Muscle layer of duodenum (tissue), 2 donors: ENCODE data around the gene MAFB.

Experiments used
- H3K27ac ChIP-seq: one replicate; pipeline ENCODE4 v1.7.0; 2013; ENCODE audit warnings: mild to moderate bottlenecking, low read length
- H3K27me3 ChIP-seq: one replicate; pipeline ENCODE4 v1.7.0; 2013; ENCODE audit warnings: low read depth, mild to moderate bottlenecking, control low read depth, low read length
- H3K36me3 ChIP-seq, 2 donors: one replicate each; pipeline ENCODE4 v1.7.0; 2013; ENCODE audit warnings: low read length in 2 of 2, control low read depth in 1 of 2, mild to moderate bottlenecking in 1 of 2; ENCODE audit not compliant: insufficient read depth in 2 of 2, control insufficient read depth in 1 of 2
- H3K4me1 ChIP-seq, 2 donors: one replicate each; pipeline ENCODE4 v1.7.0; 2013; ENCODE audit warnings: low read length in 2 of 2, mild to moderate bottlenecking in 2 of 2, control low read depth in 1 of 2, moderate library complexity in 1 of 2; ENCODE audit not compliant: insufficient read depth in 2 of 2, control insufficient read depth in 1 of 2
- H3K4me3 ChIP-seq, 2 donors: one replicate each; pipeline ENCODE4 v1.7.0; 2013; ENCODE audit warnings: low read length in 2 of 2, low read depth in 1 of 2, mild to moderate bottlenecking in 1 of 2
- H3K9me3 ChIP-seq, 2 donors: one replicate each; pipeline ENCODE4 v1.7.0; 2013; ENCODE audit warnings: low read length in 2 of 2, control low read depth in 1 of 2, mild to moderate bottlenecking in 1 of 2; ENCODE audit not compliant: control insufficient read depth in 1 of 2
- donor health status: healthy.

The MAFB gene

DNA sequence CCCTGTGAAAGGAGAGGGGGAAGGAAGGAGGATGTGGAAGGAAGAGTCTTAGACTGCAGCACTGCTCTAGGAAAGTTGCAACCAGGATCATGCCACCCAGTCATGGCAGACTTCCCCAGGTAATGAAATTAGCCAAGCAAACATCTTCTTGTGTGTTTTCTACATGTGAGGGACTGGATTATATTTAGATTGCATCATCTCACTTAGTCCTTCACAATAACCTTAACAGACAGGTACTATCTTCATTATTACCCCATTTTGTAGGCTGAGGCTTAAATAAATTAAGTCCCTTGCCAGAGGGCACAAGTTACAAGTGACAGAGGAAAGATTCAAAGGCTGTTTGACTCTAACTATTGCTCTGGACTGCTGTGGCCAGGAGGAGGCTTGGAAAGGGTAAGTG is 9.7 kb upstream of the MAFB start:
- Histone ChIP-seq H3K36me3 (no peaks in the 10 kb centered on the region), H3K27ac (no peak overlapping the region), H3K27me3 (peaks cover 7% of the 10 kb centered on the region), H3K4me1 (no peaks in the 10 kb centered on the region), H3K9me3 (peaks cover 4% of the 10 kb centered on the region in 2 donors), H3K4me3 (no peak overlapping the region)

GRCh38 chr20:40698281-40698680 is 9.2 kb upstream of the MAFB start:
- no peaks in the 10 kb centered on the region for H3K36me3 ChIP-seq
- no peak overlapping the region for H3K4me3 ChIP-seq
- peaks cover 11% of the 10 kb centered on the region for H3K27me3 ChIP-seq
- no peaks in the 10 kb centered on the region for H3K4me1 ChIP-seq
- peaks cover 4% of the 10 kb centered on the region in 2 donors for H3K9me3 ChIP-seq
- H3K27ac ChIP-seq = no peak overlapping the region

DNA sequence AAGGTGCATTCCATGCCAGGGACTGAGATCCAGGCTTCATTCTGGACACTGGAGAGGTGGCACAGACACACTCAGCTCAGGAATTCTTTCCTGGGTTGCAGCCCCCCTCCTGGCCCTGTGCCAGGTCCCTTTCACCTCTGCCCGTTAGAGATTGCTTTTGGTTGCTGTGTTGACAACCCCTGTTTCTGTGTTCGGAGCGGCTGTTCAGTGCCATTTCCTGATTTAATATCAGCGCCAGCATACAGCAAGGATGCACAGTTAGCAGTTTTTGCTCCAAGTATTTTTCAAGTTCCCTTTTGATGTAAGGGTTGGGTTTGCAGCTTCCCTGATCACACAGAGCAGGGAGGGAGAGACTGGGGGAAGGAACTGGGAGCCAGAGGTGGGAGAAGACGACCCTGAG is 8.5 kb upstream of the MAFB start:
- H3K27ac ChIP-seq = no peak overlapping the region
- peaks cover 18% of the 10 kb centered on the region for H3K27me3 ChIP-seq
- H3K9me3 ChIP-seq = peaks cover 4% of the 10 kb centered on the region in 2 donors
- no peaks in the 10 kb centered on the region for H3K36me3 ChIP-seq
- no peak overlapping the region for H3K4me3 ChIP-seq
- H3K4me1 ChIP-seq = peaks cover 0 to 3% of the 10 kb centered on the region in 2 donors

DNA sequence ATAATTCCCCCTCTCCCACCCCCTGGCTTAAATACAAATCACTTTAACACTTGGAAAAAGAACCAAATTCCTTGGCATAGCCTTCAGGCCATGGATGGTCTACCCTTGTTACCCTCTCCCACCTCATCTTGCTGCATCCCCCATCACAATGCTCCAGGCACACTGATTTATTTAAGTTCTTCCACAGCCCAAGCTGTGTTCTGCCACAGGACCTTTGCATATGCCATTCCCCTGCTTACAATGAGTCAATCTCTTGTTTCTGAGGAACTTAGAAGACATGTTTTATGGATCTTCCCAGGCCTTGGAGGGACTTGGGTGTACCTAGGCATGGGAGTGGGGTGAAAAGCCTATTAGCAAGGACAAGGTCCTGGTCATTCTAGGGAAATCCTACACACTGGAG is 6.2 kb upstream of the MAFB start:
- peaks cover 4% of the 10 kb centered on the region in 2 donors for H3K9me3 ChIP-seq
- peaks cover 37% of the 10 kb centered on the region for H3K27me3 ChIP-seq
- H3K36me3 ChIP-seq = no peaks in the 10 kb centered on the region
- H3K4me3 ChIP-seq = no peak overlapping the region
- H3K4me1 ChIP-seq = peaks cover 0 to 14% of the 10 kb centered on the region in 2 donors
- no peak overlapping the region for H3K27ac ChIP-seq

- Histone ChIP-seq H3K27me3 (peaks cover 37% of the 10 kb centered on the region), H3K4me1 (peaks cover 0 to 17% of the 10 kb centered on the region in 2 donors)
Measured at GRCh38 chr20:40694246-40694645, 5.2 kb upstream of the MAFB start.

DNA sequence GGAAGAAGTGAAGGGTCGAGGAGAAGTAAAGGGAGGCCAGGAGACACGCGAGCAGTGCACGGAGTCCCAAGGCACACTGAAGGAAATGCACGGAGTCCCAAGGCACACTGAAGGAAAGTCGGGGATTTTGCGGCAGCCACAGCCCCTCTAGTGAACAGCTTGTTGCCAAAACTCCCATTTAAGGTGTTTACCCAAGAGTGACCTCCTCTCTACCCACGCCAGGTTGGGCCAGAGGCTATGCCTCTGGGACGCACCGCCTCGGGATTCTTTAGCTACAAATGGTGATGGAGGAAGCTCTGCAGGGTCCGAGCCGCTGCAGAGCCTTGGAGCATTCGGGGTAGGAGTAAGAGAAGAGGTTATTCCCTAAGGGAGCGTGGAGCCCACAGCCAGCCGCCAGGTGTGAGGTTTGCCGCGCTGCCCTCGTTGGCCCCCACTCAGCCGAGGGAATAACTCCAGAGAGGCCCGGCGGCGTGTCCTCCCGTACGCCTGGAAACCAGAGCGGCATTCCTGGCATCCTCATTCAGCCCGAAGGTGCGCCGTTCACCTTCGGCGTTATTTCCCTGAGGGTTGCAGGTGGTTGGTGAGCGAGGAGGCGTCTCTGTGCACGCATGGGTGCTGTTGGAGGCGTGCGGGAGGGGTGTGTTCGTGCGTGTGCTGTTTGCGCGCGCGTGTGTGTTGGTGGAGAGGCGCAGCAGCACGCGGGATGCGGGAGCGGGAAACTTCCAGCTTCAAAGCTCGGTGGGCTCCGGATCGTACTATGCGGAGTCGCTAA is 3.4 kb upstream of the MAFB start:
- Histone ChIP-seq H3K27ac (no peak overlapping the region), H3K9me3 (no peaks in the 10 kb centered on the region), H3K27me3 (peaks cover 35% of the 10 kb centered on the region), H3K4me1 (peaks cover 0 to 30% of the 10 kb centered on the region in 2 donors), H3K4me3 (no peak overlapping the region), H3K36me3 (no peaks in the 10 kb centered on the region)

More at GRCh38 chr20:40694246-40694645, 5.2 kb upstream of the MAFB start:
- Histone ChIP-seq H3K9me3 (peaks cover 4% of the 10 kb centered on the region in 2 donors), H3K27ac (no peak overlapping the region), H3K4me3 (no peak overlapping the region), H3K36me3 (no peaks in the 10 kb centered on the region)

GRCh38 chr20:40691566-40692239 is 2.7 kb upstream of the MAFB start:
- peaks cover 0 to 38% of the 10 kb centered on the region in 2 donors for H3K4me1 ChIP-seq
- peaks cover 30% of the 10 kb centered on the region for H3K27me3 ChIP-seq
- no peak overlapping the region for H3K4me3 ChIP-seq
- H3K27ac ChIP-seq = no peak overlapping the region
- H3K36me3 ChIP-seq = no peaks in the 10 kb centered on the region
- H3K9me3 ChIP-seq = no peaks in the 10 kb centered on the region

GRCh38 chr20:40690836-40691565 is 2.0 kb upstream of the MAFB start:
- peaks cover 30% of the 10 kb centered on the region for H3K27me3 ChIP-seq
- H3K9me3 ChIP-seq = no peaks in the 10 kb centered on the region
- no peaks in the 10 kb centered on the region for H3K36me3 ChIP-seq
- no peak overlapping the region for H3K27ac ChIP-seq
- H3K4me1 ChIP-seq = peaks cover 0 to 42% of the 10 kb centered on the region in 2 donors
- H3K4me3 ChIP-seq = peak overlapping the region in 1 of 2 donors; percentile 82

- H3K4me3 ChIP-seq = peak overlapping the region; percentile 56 to 82
- H3K9me3 ChIP-seq = no peaks in the 10 kb centered on the region
- H3K36me3 ChIP-seq = no peaks in the 10 kb centered on the region
- H3K27ac ChIP-seq = peak overlapping the region; percentile 75
- peaks cover 0 to 42% of the 10 kb centered on the region in 2 donors for H3K4me1 ChIP-seq
- H3K27me3 ChIP-seq = peaks cover 30% of the 10 kb centered on the region
Measured at GRCh38 chr20:40689943-40690835, 1.2 kb upstream of the MAFB start.

DNA sequence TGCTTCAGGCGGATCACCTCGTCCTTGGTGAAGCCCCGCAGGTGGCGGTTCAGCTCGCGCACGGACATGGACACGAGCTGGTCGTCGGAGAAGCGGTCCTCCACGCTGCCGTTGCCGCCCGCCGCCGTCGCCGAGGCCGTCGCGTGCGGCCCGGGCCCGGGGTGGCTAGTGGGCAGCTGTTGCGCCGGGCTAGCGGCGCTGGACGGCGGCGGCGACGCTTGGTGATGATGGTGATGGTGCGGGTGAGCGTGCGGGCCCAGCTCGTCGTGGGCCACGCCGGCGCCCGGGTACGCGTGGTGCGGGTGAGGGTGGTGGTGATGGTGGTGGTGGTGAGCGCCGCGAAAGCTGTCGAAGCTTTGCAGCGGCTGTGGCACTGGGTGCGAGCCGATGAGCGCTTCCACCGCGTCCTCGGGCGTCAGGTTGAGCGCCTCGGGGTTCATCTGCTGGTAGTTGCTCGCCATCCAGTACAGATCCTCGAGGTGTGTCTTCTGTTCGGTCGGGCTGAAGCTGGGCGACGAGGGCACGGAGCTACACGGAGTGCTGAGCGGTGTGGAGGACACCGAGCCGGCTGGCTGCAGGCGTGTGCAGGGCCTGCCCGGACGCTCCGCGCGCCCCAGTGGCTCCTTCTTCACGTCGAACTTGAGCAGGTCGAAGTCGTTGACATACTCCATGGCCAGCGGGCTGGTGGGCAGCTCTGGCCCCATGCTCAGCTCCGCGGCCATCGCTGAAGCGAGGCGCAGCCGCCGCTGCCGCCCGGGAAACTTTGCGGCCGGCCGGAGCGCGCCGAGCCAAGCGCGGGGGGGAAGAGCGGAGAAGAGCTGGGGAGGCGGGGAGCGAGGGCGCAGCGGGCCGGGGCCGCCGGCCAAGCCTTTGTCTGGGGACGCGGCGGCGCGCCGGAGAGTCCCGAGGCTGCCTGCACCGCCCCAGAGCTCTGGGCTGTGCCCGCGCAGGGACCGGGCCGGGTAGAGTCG is 622 bp downstream of the MAFB start:
- Histone ChIP-seq H3K27ac (no peak overlapping the region), H3K36me3 (no peaks in the 10 kb centered on the region), H3K27me3 (peaks cover 31% of the 10 kb centered on the region), H3K4me1 (peaks cover 0 to 45% of the 10 kb centered on the region in 2 donors), H3K9me3 (no peaks in the 10 kb centered on the region), H3K4me3 (peak overlapping the region; percentile 51 to 82)
